SK-N-SH treated with all-trans-retinoic acid at 6 μM for 48 hours (cell line): Measurements from ENCODE around the gene OR52N5.

ENCODE experiments used
- ATAC-seq: fragments of 200-7000 bp; cut with Tn5 transposase; 3 replicates; pipeline ENCODE4 v1.9.1; 2020; ENCODE audit warnings: mild to moderate bottlenecking, moderate library complexity
- ARNTL ChIP-seq: fragments of 450-650 bp; formaldehyde crosslinking; IDR thresholded peaks from 2 replicates; pipeline ENCODE4 v1.5.0; 2020; ENCODE audit warnings: low read depth, mild to moderate bottlenecking, moderate library complexity, borderline replicate concordance
- BACH2 ChIP-seq: fragments of 250-450 bp; sonication (Bioruptor Pico); IDR thresholded peaks from 2 replicates; pipeline ENCODE4 v1.9.0; 2021; ENCODE audit warnings: mild to moderate bottlenecking, borderline replicate concordance
- CREB5 ChIP-seq: fragments of 250-450 bp; sonication (Bioruptor Pico); IDR thresholded peaks from 2 replicates; pipeline ENCODE4 v1.5.1; 2020; ENCODE audit warnings: low read depth, mild to moderate bottlenecking, moderate library complexity
- CSDC2 ChIP-seq: fragments of 250-450 bp; sonication (Bioruptor Pico); IDR thresholded peaks from 2 replicates; pipeline ENCODE4 v1.5.0; 2020; ENCODE audit warnings: mild to moderate bottlenecking, moderate library complexity
- ESRRG ChIP-seq: fragments of 250-450 bp; sonication (Bioruptor Pico); IDR thresholded peaks from 2 replicates; pipeline ENCODE4 v1.6.1; 2021; ENCODE audit warnings: mild to moderate bottlenecking
- GLIS3 ChIP-seq: fragments of 250-450 bp; sonication (Bioruptor Pico); IDR thresholded peaks from 2 replicates; pipeline ENCODE4 v1.5.0; 2020; ENCODE audit warnings: mild to moderate bottlenecking, moderate library complexity
- ISL1 ChIP-seq: fragments of 250-450 bp; sonication (Bioruptor Pico); IDR thresholded peaks from 2 replicates; pipeline ENCODE4 v2.1.2; 2022; ENCODE audit warnings: mild to moderate bottlenecking, moderate library complexity
- OSR1 ChIP-seq: fragments of 250-450 bp; sonication (Bioruptor Pico); IDR thresholded peaks from 2 replicates; pipeline ENCODE4 v1.8.0; 2022; ENCODE audit warnings: moderate library complexity, mild to moderate bottlenecking, inconsistent platforms
- POU6F1 ChIP-seq: fragments of 250-450 bp; sonication (Bioruptor Pico); IDR thresholded peaks from 2 replicates; pipeline ENCODE4 v1.8.0; 2021; ENCODE audit warnings: low read depth, mild to moderate bottlenecking, moderate library complexity, borderline replicate concordance
- PPARA ChIP-seq: fragments of 250-450 bp; sonication (Bioruptor Pico); IDR thresholded peaks from 2 replicates; pipeline ENCODE4 v1.5.0; 2020; ENCODE audit warnings: mild to moderate bottlenecking, borderline replicate concordance
- RARB ChIP-seq: fragments of 250-450 bp; sonication (Bioruptor Pico); IDR thresholded peaks from 2 replicates; pipeline ENCODE4 v1.8.0; 2021; ENCODE audit warnings: mild to moderate bottlenecking, moderate library complexity
- SNAI2 ChIP-seq: fragments of 250-450 bp; sonication (Bioruptor Pico); IDR thresholded peaks from 2 replicates; pipeline ENCODE4 v1.5.0; 2020; ENCODE audit warnings: mild to moderate bottlenecking, moderate library complexity
- TCF4 ChIP-seq: fragments of 250-450 bp; sonication (Bioruptor Pico); IDR thresholded peaks from 2 replicates; pipeline ENCODE4 v1.8.0; 2021; ENCODE audit warnings: mild to moderate bottlenecking, moderate library complexity, borderline replicate concordance
- TOX ChIP-seq: fragments of 250-450 bp; sonication (Bioruptor Pico); IDR thresholded peaks from 2 replicates; pipeline ENCODE4 v1.8.0; 2021; ENCODE audit warnings: mild to moderate bottlenecking, moderate library complexity, borderline replicate concordance
- TSHZ2 ChIP-seq: fragments of 250-450 bp; sonication (Bioruptor Pico); IDR thresholded peaks from 2 replicates; pipeline ENCODE4 v1.5.0; 2020; ENCODE audit warnings: mild to moderate bottlenecking, moderate library complexity
- ZC3H10 ChIP-seq: fragments of 250-450 bp; sonication (Bioruptor Pico); IDR thresholded peaks from 2 replicates; pipeline ENCODE4 v1.5.1; 2021; ENCODE audit warnings: mild to moderate bottlenecking, moderate library complexity
- ZFP3 ChIP-seq: fragments of 250-450 bp; sonication (Bioruptor Pico); IDR thresholded peaks from 2 replicates; pipeline ENCODE4 v1.5.0; 2020; ENCODE audit warnings: mild to moderate bottlenecking, moderate library complexity
- ZFP30 ChIP-seq: fragments of 450-650 bp; formaldehyde crosslinking; IDR thresholded peaks from 2 replicates; pipeline ENCODE4 v1.5.0; 2022; ENCODE audit warnings: mild to moderate bottlenecking, moderate library complexity
- ZNF565 ChIP-seq: fragments of 450-650 bp; formaldehyde crosslinking; conservative IDR thresholded peaks from 2 replicates; pipeline ENCODE4 v1.5.0; 2020; ENCODE audit warnings: low read depth, mild to moderate bottlenecking, moderate library complexity
- ZNF70 ChIP-seq: fragments of 450-650 bp; formaldehyde crosslinking; IDR thresholded peaks from 2 replicates; pipeline ENCODE4 v1.5.0; 2020; ENCODE audit warnings: mild to moderate bottlenecking, moderate library complexity
- ZNF8 ChIP-seq: fragments of 450-650 bp; formaldehyde crosslinking; IDR thresholded peaks from 2 replicates; pipeline ENCODE4 v1.5.0; 2020; ENCODE audit warnings: mild to moderate bottlenecking, moderate library complexity

OR52N5 gene

GRCh38 chr11:5809905-5810795, 27.0 kb upstream of the OR52N5 start:
- no peak for ATAC-seq
- TF ChIP-seq ESRRG (CRISPR knock-in tag) (no peak), RARB (CRISPR knock-in tag) (no peak), SNAI2 (CRISPR knock-in tag) (no peak), ZFP30 (CRISPR knock-in tag) (no peak)

- peak; percentile 48 for ATAC-seq
Measured at GRCh38 chr11:5809122-5809519, 26.0 kb upstream of the OR52N5 start.

GRCh38 chr11:5808500-5809121, 25.5 kb upstream of the OR52N5 start, which contains the start of gene OR52N2:
TSS of gene OR52N2 (plus strand) at chr11:5808924. CDS start at chr11:5820336, 11,412 bp downstream.
- ATAC-seq = peak; percentile 99
- no peak for TF ChIP-seq BACH2 (CRISPR knock-in tag)
- no peak for TF ChIP-seq ARNTL (CRISPR knock-in tag)
- no peak for TF ChIP-seq TOX
- no peak for TF ChIP-seq OSR1 (CRISPR knock-in tag)

More at GRCh38 chr11:5809122-5809519, 26.0 kb upstream of the OR52N5 start:
- no peak for TF ChIP-seq TSHZ2 (CRISPR knock-in tag)
- no peak for TF ChIP-seq ISL1 (CRISPR knock-in tag)
- no peak for TF ChIP-seq TCF4
- TF ChIP-seq ZFP30 (CRISPR knock-in tag) = no peak
- TF ChIP-seq ZNF565 = no peak
- no peak for TF ChIP-seq CREB5 (CRISPR knock-in tag)
- no peak for TF ChIP-seq BACH2 (CRISPR knock-in tag)
- no peak for TF ChIP-seq PPARA (CRISPR knock-in tag)
- TF ChIP-seq ZFP3 (CRISPR knock-in tag) = no peak
- no peak for TF ChIP-seq GLIS3 (CRISPR knock-in tag)
- TF ChIP-seq TOX = no peak
- no peak for TF ChIP-seq ZNF8 (CRISPR knock-in tag)
- no peak for TF ChIP-seq SNAI2 (CRISPR knock-in tag)
- no peak for TF ChIP-seq POU6F1
- no peak for TF ChIP-seq RARB (CRISPR knock-in tag)
- TF ChIP-seq ZC3H10 (CRISPR knock-in tag) = no peak
- no peak for TF ChIP-seq CSDC2

GRCh38 chr11:5807580-5807979, 24.4 kb upstream of the OR52N5 start:
- no peak for ATAC-seq
- TF ChIP-seq ZC3H10 (CRISPR knock-in tag) (no peak), ISL1 (CRISPR knock-in tag) (no peak), ZNF8 (CRISPR knock-in tag) (no peak), SNAI2 (CRISPR knock-in tag) (no peak), CREB5 (CRISPR knock-in tag) (no peak), ZNF70 (no peak), BACH2 (CRISPR knock-in tag) (no peak), POU6F1 (no peak), ZFP3 (CRISPR knock-in tag) (no peak), ZFP30 (CRISPR knock-in tag) (no peak), GLIS3 (CRISPR knock-in tag) (no peak), CSDC2 (no peak)
